Measurements from ENCODE around the gene SLC25A33. TPM values are rescaled to one million over a fixed set of nuclear protein-coding genes. Genes with fewer than 3 reads are reported as not detected.

SLC25A33 gene
- total RNA-seq, 1 donor from 2014 or later: 20.8 TPM

- Mint-ChIP-seq H3K9me3 (no peaks in the 10 kb centered on the region), H3K4me3 (no peak overlapping the region), H3K4me1 (peaks cover 1% of the 10 kb centered on the region), H3K27me3 (ENCODE audit: insufficient read depth, low read depth) (no peaks in the 10 kb centered on the region), H3K36me3 (no peaks in the 10 kb centered on the region), H3K27ac (no peak overlapping the region)
- Histone ChIP-seq H3K4me2 (no peak overlapping the region), H3K36me3 (no peaks in the 10 kb centered on the region), H3K79me2 (ENCODE audit: low read depth) (no peaks in the 10 kb centered on the region), H3K4me1 (no peaks in the 10 kb centered on the region), H3K9me3 (ENCODE audit: low read depth) (no peaks in the 10 kb centered on the region), H4K20me1 (ENCODE audit: low read depth) (no peaks in the 10 kb centered on the region), H3K27ac (no peak overlapping the region), H3F3A (ENCODE audit: low read depth) (no peaks in the 10 kb centered on the region), H3K4me3 (no peak overlapping the region), H2AFZ (replicated peaks) (no peak overlapping the region), H3K9ac (no peak overlapping the region), H3K27me3 (no peaks in the 10 kb centered on the region)
- TF ChIP-seq EZH2phosphoT487 (IDR thresholded peaks at IDR 0.05) (no peak), CTCF (IDR thresholded peaks at IDR 0.05) (no peak), EZH2 (IDR thresholded peaks at IDR 0.05) (no peak)
- no peak for DNase-seq (ENCODE audit: low spot score)
Measured at GRCh38 chr1:9633493-9633892, 94.2 kb downstream of the SLC25A33 start.

DNA sequence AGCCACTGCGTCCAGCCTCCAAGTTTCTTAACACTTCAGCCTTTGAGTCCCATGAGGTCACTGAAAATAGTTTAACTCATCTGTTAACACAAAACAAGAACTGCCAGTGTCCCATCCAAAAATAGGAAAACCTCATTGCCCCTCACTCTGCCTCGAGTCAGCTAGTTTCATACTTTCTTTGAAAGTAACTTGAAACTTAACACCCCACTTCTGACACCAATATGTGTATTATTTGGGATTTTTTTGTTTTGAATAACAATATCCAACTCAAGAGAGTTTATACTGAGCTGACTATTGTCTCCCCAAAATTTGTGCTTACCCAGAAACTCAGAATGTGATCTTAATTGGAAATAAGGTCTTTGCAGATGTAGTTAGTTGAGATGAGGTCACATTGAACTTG is 95.3 kb downstream of the SLC25A33 start:
- no peaks in the 10 kb centered on the region for H3K36me3 Mint-ChIP-seq
- H3K9ac ChIP-seq: no peak overlapping the region
- no peak overlapping the region for H3K27ac ChIP-seq
- no peaks in the 10 kb centered on the region for H3K27me3 ChIP-seq
- H3K4me2 ChIP-seq: no peak overlapping the region
- H3K4me1 Mint-ChIP-seq: no peaks in the 10 kb centered on the region
- H3K36me3 ChIP-seq: no peaks in the 10 kb centered on the region
- TF ChIP-seq CTCF (IDR thresholded peaks at IDR 0.05) (no peak), EZH2 (IDR thresholded peaks at IDR 0.05) (no peak), EZH2phosphoT487 (IDR thresholded peaks at IDR 0.05) (no peak)
- no peaks in the 10 kb centered on the region for H3F3A ChIP-seq (ENCODE audit: low read depth)
- no peak overlapping the region for H2AFZ ChIP-seq (replicated peaks)
- H3K4me1 ChIP-seq: no peaks in the 10 kb centered on the region
- no peak overlapping the region for H3K4me3 ChIP-seq
- H3K27me3 Mint-ChIP-seq (ENCODE audit: insufficient read depth, low read depth): peaks cover 2% of the 10 kb centered on the region
- H3K9me3 ChIP-seq (ENCODE audit: low read depth): no peaks in the 10 kb centered on the region
- H3K4me3 Mint-ChIP-seq: no peak overlapping the region
- no peaks in the 10 kb centered on the region for H3K79me2 ChIP-seq (ENCODE audit: low read depth)
- no peak for DNase-seq (ENCODE audit: low spot score)
- H3K9me3 Mint-ChIP-seq: no peaks in the 10 kb centered on the region
- H3K27ac Mint-ChIP-seq: no peak overlapping the region
- no peaks in the 10 kb centered on the region for H4K20me1 ChIP-seq (ENCODE audit: low read depth)

Other genes starting within 250 kb of the SLC25A33 start
- 2.8 and 7.1 TPM in 2 replicates for gene SPSB1, start 246.6 kb upstream of the SLC25A33 start, total RNA-seq (ENCODE audit: low replicate concordance)
- 1.9 and 7.3 TPM in 2 replicates for gene TMEM201, start 49.4 kb downstream of the SLC25A33 start, total RNA-seq (ENCODE audit: low replicate concordance)
- 5.0 and 8.8 TPM in 2 replicates for gene PIK3CD, start 112.3 kb downstream of the SLC25A33 start, total RNA-seq (ENCODE audit: low replicate concordance)

Data from neural progenitor cell (in vitro differentiated cells).